Measurements from ENCODE around the gene ARHGAP22. TPM values are rescaled to one million over a fixed set of nuclear protein-coding genes. Genes with fewer than 3 reads are reported as not detected.

The ARHGAP22 gene
- total RNA-seq, 4 donors from 2014 or later, result 7.7 to 16.5 (median 14.3) TPM

- H3K27me3 ChIP-seq, result no peaks in the 10 kb centered on the region
- no peak overlapping the region for H3K4me3 ChIP-seq
- 56 to 65% methylated on average over 1 of the region's 1 CpG for WGBS, 2 donors
- DNase-seq (ENCODE audit: low spot score in 2 of 2), result no peak
- no peaks in the 10 kb centered on the region for H3K36me3 ChIP-seq
- H3K27ac ChIP-seq, result no peak overlapping the region
- H3K9me3 ChIP-seq, result peaks cover 0 to 16% (median 2%) of the 10 kb centered on the region in 4 donors
- H3K4me1 ChIP-seq, result no peaks in the 10 kb centered on the region
- TF ChIP-seq CTCF (IDR thresholded peaks at IDR 0.05), result no peak
- no peak for TF ChIP-seq EP300 (IDR thresholded peaks at IDR 0.05)
- TF ChIP-seq POLR2A (IDR thresholded peaks at IDR 0.05), result no peak
These were observed 35.5 kb upstream of the ARHGAP22 start for GRCh38 chr10:48640326-48640725.

GRCh38 chr10:48639632-48640031, 34.8 kb upstream of the ARHGAP22 start:
- 62% methylated on average over 1 of the region's 1 CpG for WGBS, 2 donors
- peak overlapping the region in 2 of 4 donors; percentile 11 to 25 for H3K27ac ChIP-seq
- DNase-seq (ENCODE audit: low spot score in 2 of 2), result no peak
- TF ChIP-seq POLR2A (IDR thresholded peaks at IDR 0.05) (no peak), CTCF (IDR thresholded peaks at IDR 0.05) (no peak), EP300 (IDR thresholded peaks at IDR 0.05) (no peak)
- H3K4me3 ChIP-seq, result no peak overlapping the region
- H3K27me3 ChIP-seq, result no peaks in the 10 kb centered on the region
- peaks cover 0 to 16% (median 2%) of the 10 kb centered on the region in 4 donors for H3K9me3 ChIP-seq
- H3K4me1 ChIP-seq, result no peaks in the 10 kb centered on the region
- no peaks in the 10 kb centered on the region for H3K36me3 ChIP-seq

- WGBS, 2 donors, result 73 to 82% methylated on average over 4 of the region's 4 CpGs
- no peak overlapping the region for H3K4me3 ChIP-seq
- peaks cover 0 to 16% (median 2%) of the 10 kb centered on the region in 4 donors for H3K9me3 ChIP-seq
- TF ChIP-seq CTCF (IDR thresholded peaks at IDR 0.05) (no peak), POLR2A (IDR thresholded peaks at IDR 0.05) (no peak)
- no peak for DNase-seq (ENCODE audit: low spot score in 2 of 2)
- H3K27me3 ChIP-seq, result no peaks in the 10 kb centered on the region
- H3K4me1 ChIP-seq, result peaks cover 0 to 3% (median 0%) of the 10 kb centered on the region in 4 donors
- peak overlapping the region in 2 of 4 donors; percentile 11 to 25 for H3K27ac ChIP-seq
- no peaks in the 10 kb centered on the region for H3K36me3 ChIP-seq
These were observed 34.1 kb upstream of the ARHGAP22 start for GRCh38 chr10:48638739-48639527.

- no peak for DNase-seq (ENCODE audit: low spot score in 2 of 2)
- H3K27me3 ChIP-seq, result no peaks in the 10 kb centered on the region
- peaks cover 0 to 6% (median 0%) of the 10 kb centered on the region in 4 donors for H3K4me1 ChIP-seq
- TF ChIP-seq CTCF (IDR thresholded peaks at IDR 0.05), result no peak
- no peak for TF ChIP-seq EP300 (IDR thresholded peaks at IDR 0.05)
- no peak for TF ChIP-seq POLR2A (IDR thresholded peaks at IDR 0.05)
- no peak overlapping the region for H3K27ac ChIP-seq
- H3K9me3 ChIP-seq, result peaks cover 0 to 16% (median 2%) of the 10 kb centered on the region in 4 donors
- H3K4me3 ChIP-seq, result no peak overlapping the region
- no peaks in the 10 kb centered on the region for H3K36me3 ChIP-seq
- 83 to 85% methylated on average over 4 of the region's 4 CpGs for WGBS, 2 donors
These were observed 33.3 kb upstream of the ARHGAP22 start for GRCh38 chr10:48638158-48638557.

GRCh38 chr10:48636901-48637300, 32.0 kb upstream of the ARHGAP22 start:
- no peak overlapping the region for H3K4me3 ChIP-seq
- H3K27ac ChIP-seq, result no peak overlapping the region
- peaks cover 0 to 6% (median 0%) of the 10 kb centered on the region in 4 donors for H3K4me1 ChIP-seq
- H3K36me3 ChIP-seq, result no peaks in the 10 kb centered on the region
- no peak for DNase-seq (ENCODE audit: low spot score in 2 of 2)
- H3K27me3 ChIP-seq, result no peaks in the 10 kb centered on the region
- 77 to 86% methylated on average over 3 of the region's 3 CpGs for WGBS, 2 donors
- peaks cover 0 to 16% (median 2%) of the 10 kb centered on the region in 4 donors for H3K9me3 ChIP-seq
- TF ChIP-seq CTCF (IDR thresholded peaks at IDR 0.05), result no peak
- TF ChIP-seq EP300 (IDR thresholded peaks at IDR 0.05), result no peak
- no peak for TF ChIP-seq POLR2A (IDR thresholded peaks at IDR 0.05)

All from tibial nerve (tissue), 4 donors.